SK-N-SH (cell line): ENCODE results near the gene TMEM107. TPM values are rescaled to one million over a fixed set of nuclear protein-coding genes. Genes with fewer than 3 reads are reported as not detected.

Experiments
- CTCF ChIA-PET: fragments of 300-600, 350-600 bp; formaldehyde crosslinking; extraction: SDS; loops from one replicate; lab custom pipeline; 2021; lab: Yijun Ruan, JAX
- POLR2A ChIA-PET: fragments of 350-600 bp; sonication (Branson Sonifier 250); formaldehyde crosslinking; extraction: SDS; loops from one replicate; lab custom pipeline; 2020; ENCODE audit warnings: antibody characterized with exemption, inconsistent platforms; lab: Yijun Ruan, JAX
- DNase-seq: peaks from one replicate; pipeline ENCODE4 v3.0.0; 2012
- H2AFZ ChIP-seq: fragments of 200-600 bp; sonication (generic); 2 replicates; pipeline ENCODE4 v1.8.1; 2016; ENCODE audit warnings: antibody characterized with exemption, mild to moderate bottlenecking, low read depth
- H3F3A ChIP-seq: fragments of 200-600 bp; sonication (generic); replicated peaks from 2 replicates; pipeline ENCODE3; 2016; ENCODE audit warnings: antibody characterized with exemption, mild to moderate bottlenecking; ENCODE audit not compliant: insufficient read depth
- H3K27ac ChIP-seq, 2 experiments: fragments of 200-500 bp in 1 of 2; fragments of 200-600 bp in 1 of 2; sonication (Bioruptor generic) in 1 of 2; sonication (generic), shearing (Covaris generic) in 1 of 2; 2 replicates each; pipeline versions ENCODE4 v1.5.1 to v1.6.1; 2014 to 2016; ENCODE audit warnings: low read depth in 2 of 2, inconsistent platforms in 1 of 2, low read length in 1 of 2, mild to moderate bottlenecking in 1 of 2, mixed read lengths in 1 of 2
- H3K27me3 ChIP-seq: fragments of 200-600 bp; sonication (generic), shearing (Covaris generic); 2 replicates; pipeline ENCODE4 v1.6.1; 2016; ENCODE audit warnings: mixed run types; ENCODE audit not compliant: insufficient read depth
- H3K36me3 ChIP-seq, 2 experiments: fragments of 200-500 bp in 1 of 2; fragments of 200-600 bp in 1 of 2; sonication (Bioruptor generic) in 1 of 2; sonication (generic) in 1 of 2; replicated peaks in 1 of 2; 2 replicates each; pipeline versions ENCODE3 to v1.5.1; 2014 to 2016; ENCODE audit warnings: low read length in 1 of 2, mild to moderate bottlenecking in 1 of 2; ENCODE audit not compliant: insufficient read depth in 2 of 2, control insufficient read depth in 1 of 2
- H3K4me1 ChIP-seq, 2 experiments: fragments of 200-500 bp in 1 of 2; fragments of 200-600 bp in 1 of 2; sonication (Bioruptor generic) in 1 of 2; sonication (generic), shearing (Covaris generic) in 1 of 2; 2 replicates each; pipeline versions ENCODE4 v1.5.1 to v1.6.1; 2014 to 2016; ENCODE audit warnings: low read depth in 1 of 2, low read length in 1 of 2, mixed run types in 1 of 2; ENCODE audit not compliant: insufficient read depth in 2 of 2, control insufficient read depth in 1 of 2
- H3K4me2 ChIP-seq: fragments of 200-600 bp; sonication (generic), shearing (Covaris generic); 2 replicates; pipeline ENCODE4 v1.6.1; 2017; ENCODE audit warnings: mixed run types
- H3K4me3 ChIP-seq, 2 experiments: fragments of 200-500 bp in 1 of 2; fragments of 200-600 bp in 1 of 2; sonication (Bioruptor generic) in 1 of 2; sonication (generic), shearing (Covaris generic) in 1 of 2; 2 replicates each; pipeline versions ENCODE4 v1.5.1 to v1.8.1; 2014 to 2016; ENCODE audit warnings: low read depth in 2 of 2, inconsistent platforms in 1 of 2, low read length in 1 of 2, mild to moderate bottlenecking in 1 of 2, mixed read lengths in 1 of 2, moderate library complexity in 1 of 2
- H3K79me2 ChIP-seq: fragments of 200-600 bp; sonication (generic); 2 replicates; pipeline ENCODE4 v1.8.1; 2017; ENCODE audit warnings: mild to moderate bottlenecking; ENCODE audit not compliant: insufficient read depth
- H3K9ac ChIP-seq: fragments of 200-600 bp; sonication (generic); 2 replicates; pipeline ENCODE4 v1.6.1; 2017; ENCODE audit warnings: mixed run types
- H3K9me2 ChIP-seq: fragments of 200-600 bp; sonication (generic); 2 replicates; pipeline ENCODE4 v1.6.1; 2017; ENCODE audit warnings: mixed run types
- H3K9me3 ChIP-seq: fragments of 200-600 bp; sonication (generic); 2 replicates; pipeline ENCODE4 v1.6.1; 2017; ENCODE audit warnings: mixed run types, mild to moderate bottlenecking, moderate library complexity
- H4K20me1 ChIP-seq: fragments of 200-600 bp; sonication (generic); 2 replicates; pipeline ENCODE4 v1.6.1; 2017; ENCODE audit warnings: mild to moderate bottlenecking, mixed run types; ENCODE audit not compliant: insufficient read depth
- CHD2 ChIP-seq: fragments of 150-350 bp; IDR thresholded peaks from 2 replicates; pipeline ENCODE4 v1.6.1; 2018; ENCODE audit warnings: low read length; ENCODE audit not compliant: partially characterized antibody
- ELF1 ChIP-seq: IDR thresholded peaks from 2 replicates; pipeline ENCODE4 v1.4.0; 2012
- EP300 ChIP-seq, 2 experiments: IDR thresholded peaks; 2 replicates each; pipeline versions ENCODE4 v1.4.0 to v1.6.1; 2012; ENCODE audit warnings: borderline replicate concordance in 1 of 2, low read depth in 1 of 2, low read length in 1 of 2
- GABPA ChIP-seq: IDR thresholded peaks from 2 replicates; pipeline ENCODE4 v1.4.0; 2012; ENCODE audit warnings: low read depth, mild to moderate bottlenecking
- GATA2 ChIP-seq: sonication (generic); formaldehyde crosslinking; IDR thresholded peaks from 2 replicates; pipeline ENCODE4 v1.5.0; 2020; ENCODE audit warnings: mild to moderate bottlenecking, missing genetic modification reagents
- MAX ChIP-seq: IDR thresholded peaks from 2 replicates; pipeline ENCODE4 v1.4.0; 2012; ENCODE audit warnings: low read depth
- MEF2A ChIP-seq: IDR thresholded peaks from 2 replicates; pipeline ENCODE4 v1.4.0; 2012; ENCODE audit warnings: low read depth, borderline replicate concordance
- MXI1 ChIP-seq: IDR thresholded peaks from 2 replicates; pipeline ENCODE4 v1.6.1; 2012; ENCODE audit warnings: mild to moderate bottlenecking, low read depth, low read length, improper control_type of control experiment
- RAD21 ChIP-seq: IDR thresholded peaks from 2 replicates; pipeline ENCODE4 v1.6.1; 2012; ENCODE audit warnings: mild to moderate bottlenecking, low read length
- REST ChIP-seq: IDR thresholded peaks from 2 replicates; pipeline ENCODE4 v1.6.1; 2012; ENCODE audit warnings: mild to moderate bottlenecking, low read depth, low read length, moderate library complexity
- RFX5 ChIP-seq: IDR thresholded peaks from 2 replicates; pipeline ENCODE4 v1.6.1; 2012; ENCODE audit warnings: mild to moderate bottlenecking, improper control_type of control experiment, low read length
- SMC3 ChIP-seq: IDR thresholded peaks from 2 replicates; pipeline ENCODE4 v1.6.1; 2012; ENCODE audit warnings: low read depth, low read length, improper control_type of control experiment
- TAF1 ChIP-seq: IDR thresholded peaks from 2 replicates; pipeline ENCODE4 v1.6.1; 2012; ENCODE audit warnings: low read depth, mild to moderate bottlenecking, low read length, moderate library complexity, borderline replicate concordance
- TCF12 ChIP-seq: IDR thresholded peaks from 2 replicates; pipeline ENCODE4 v1.4.0; 2012
- TEAD4 ChIP-seq: IDR thresholded peaks from 2 replicates; pipeline ENCODE4 v1.4.0; 2012; ENCODE audit warnings: mild to moderate bottlenecking, borderline replicate concordance; ENCODE audit not compliant: insufficient read depth
- USF1 ChIP-seq: IDR thresholded peaks from 2 replicates; pipeline ENCODE4 v1.4.0; 2012; ENCODE audit warnings: low read depth, borderline replicate concordance
- ZBTB33 ChIP-seq: IDR thresholded peaks from 2 replicates; pipeline ENCODE4 v1.4.0; 2012; ENCODE audit warnings: low read depth, borderline replicate concordance
- WGBS: methylation state at CpG from one replicate; pipeline ENCODE4 v1.1.6; 2017; ENCODE audit warnings: low lambda C conversion rate; 5-methylcytosine and 5-hydroxymethylcytosine counted together
- polyA plus RNA-seq, 3 experiments: library from polyadenylated mRNA; depleted of rRNA; stranded (reverse); fragments of >200 nt; gene quantifications; 2 replicates each; pipeline ENCODE4 v1.2.3, GENCODE V29; 2012

TMEM107 gene
- polyA plus RNA-seq, 1 of the 3 experiments (the other 2 are of a cell fraction), result 18.6 TPM

- TF ChIP-seq EP300 (IDR thresholded peaks at IDR 0.05; ENCODE audit: borderline replicate concordance in 1 of 2, low read depth in 1 of 2, low read length in 1 of 2) (0 out of 4 replicates have a peak, but pooled peaks of 1 of the 2 experiments have one; percentile 44), RFX5 (peak; percentile 76), MXI1 (peak; percentile 99), CHD2 (peak; percentile 54), TCF12 (peak; percentile 23; the same call in 1 of the 2 replicates), MEF2A (no peak), GABPA (no peak), ZBTB33 (no peak; the same call in 1 of the 2 replicates), REST (0 out of 2 replicates have a peak, but pooled peaks have one; percentile 55), SMC3 (0 out of 2 replicates have a peak, but pooled peaks have one; percentile 7), RAD21 (0 out of 2 replicates have a peak, but pooled peaks have one; percentile 8), ELF1 (no peak)
Measured at GRCh38 chr17:8187517-8188262, 11.5 kb upstream of the TMEM107 start (continued).

- H3K4me2 ChIP-seq, result peak overlapping the region; percentile 88
- H3K9me2 ChIP-seq, result no peaks in the 10 kb centered on the region
- peak overlapping the region; percentile 76 for H3K9ac ChIP-seq
- CTCF ChIA-PET, result interaction anchor here (0.7 to 5.5 kb wide), 14 partner anchors 10 to 559 kb away, joined by 3 to 55 read pairs (median 5); partner anchors contain the start of genes ALOXE3, HES7 and TMEM107
- H3K4me3 ChIP-seq, result peak overlapping the region; percentile 88 to 94
- H3K79me2 ChIP-seq, result peaks cover 18% of the 10 kb centered on the region; the same call in 1 of the 2 replicates
- POLR2A ChIA-PET, result interaction anchor here (1.5 to 4.4 kb wide), 3 partner anchors 14 to 35 kb away, joined by 8 to 33 read pairs (median 9); no protein-coding TSS in a partner anchor
- peak overlapping the region; percentile 79 to 94 for H3K27ac ChIP-seq
- peaks cover 13% of the 10 kb centered on the region for H4K20me1 ChIP-seq
- peaks cover 9 to 29% of the 10 kb centered on the region in 2 experiments; a peak in 3 of 4 replicates for H3K4me1 ChIP-seq
- H3K27me3 ChIP-seq, result no peaks in the 10 kb centered on the region
- under 1% methylated on average over 31 of the region's 32 CpGs for WGBS
- H3K36me3 ChIP-seq, result no peaks in the 10 kb centered on the region
- H3K9me3 ChIP-seq, result no peaks in the 10 kb centered on the region
- peak; percentile 71 for DNase-seq
- H3F3A ChIP-seq, result peaks cover 39% of the 10 kb centered on the region
- H2AFZ ChIP-seq, result peak overlapping the region; percentile 84
- TF ChIP-seq MAX, result no peak; the same call in 1 of the 2 replicates
- no peak for TF ChIP-seq GATA2
- peak; percentile 75; the same call in 1 of the 2 replicates for TF ChIP-seq TEAD4
- TF ChIP-seq TAF1, result peak; percentile 24; the same call in 1 of the 2 replicates
- no peak for TF ChIP-seq USF1
- 0 out of 2 replicates have a peak, but pooled peaks have one; percentile 40 for TF ChIP-seq REST
Measured at GRCh38 chr17:8186787-8187516, 10.8 kb upstream of the TMEM107 start.
